MV-4-11 (cell line): ENCODE results near the gene SOX13.
A peak's percentile ranks its signal among the peaks of the same experiment; 100 is the strongest.

Experiments used
- DNase-seq: peaks from one replicate; lab custom pipeline; 2025; lab: John Stamatoyannopoulos, UW

Gene SOX13

DNA sequence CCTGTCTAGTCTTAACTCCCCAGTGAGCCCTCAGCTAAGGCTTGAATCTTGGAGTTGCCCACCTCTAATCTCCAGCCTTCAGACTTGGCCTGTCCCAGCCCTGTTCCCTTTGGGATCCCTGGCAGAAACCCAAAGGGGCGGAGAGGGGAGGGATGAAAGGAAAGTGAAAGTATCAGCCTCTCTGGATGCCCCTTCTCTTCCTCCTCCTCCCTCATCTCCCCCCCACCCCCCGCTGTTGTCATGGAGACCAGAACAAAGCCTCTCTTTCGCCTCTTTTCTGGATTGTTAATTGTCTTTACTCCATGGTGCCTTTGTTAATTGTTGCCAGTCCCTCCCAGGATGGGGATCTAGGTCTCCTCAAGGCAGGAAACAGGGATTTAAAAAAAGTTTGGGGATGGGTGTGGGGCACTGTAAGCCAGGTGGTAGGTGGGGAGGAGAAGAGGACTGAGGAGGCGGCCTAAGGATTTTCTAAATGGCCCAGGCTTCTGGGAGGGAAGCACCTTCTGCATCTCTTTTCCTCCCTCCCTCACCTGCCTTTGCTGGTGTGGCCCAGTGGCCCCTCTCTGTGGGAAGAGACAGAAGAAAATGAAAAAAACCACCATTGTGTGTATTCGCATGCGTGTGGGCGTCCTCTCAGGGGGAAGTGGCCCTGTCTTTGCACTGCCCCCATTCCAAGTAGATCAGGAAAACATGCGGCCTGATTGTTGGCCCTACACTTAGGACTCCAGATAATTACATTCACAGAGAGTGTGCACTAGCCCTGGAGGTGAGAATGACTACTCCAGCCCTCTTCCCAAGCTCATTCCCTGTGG lies 7.5 kb upstream of the SOX13 start:
- no peak for DNase-seq

DNA sequence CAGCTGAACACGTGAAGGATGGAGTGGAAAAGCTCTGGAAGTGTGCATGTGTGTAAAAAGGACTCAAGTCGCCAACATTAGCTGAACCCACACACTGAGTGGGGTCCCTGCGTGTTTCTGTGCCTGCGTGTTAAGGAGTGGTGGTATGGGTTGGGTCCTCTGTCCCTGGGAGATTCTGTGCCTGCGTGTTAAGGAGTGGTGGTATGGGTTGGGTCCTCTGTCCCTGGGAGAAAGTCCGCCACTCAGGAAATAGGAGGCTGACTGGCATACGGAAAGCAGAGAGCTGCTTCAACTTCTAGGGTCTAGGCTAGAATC lies 7.0 kb upstream of the SOX13 start:
- no peak for DNase-seq

DNA sequence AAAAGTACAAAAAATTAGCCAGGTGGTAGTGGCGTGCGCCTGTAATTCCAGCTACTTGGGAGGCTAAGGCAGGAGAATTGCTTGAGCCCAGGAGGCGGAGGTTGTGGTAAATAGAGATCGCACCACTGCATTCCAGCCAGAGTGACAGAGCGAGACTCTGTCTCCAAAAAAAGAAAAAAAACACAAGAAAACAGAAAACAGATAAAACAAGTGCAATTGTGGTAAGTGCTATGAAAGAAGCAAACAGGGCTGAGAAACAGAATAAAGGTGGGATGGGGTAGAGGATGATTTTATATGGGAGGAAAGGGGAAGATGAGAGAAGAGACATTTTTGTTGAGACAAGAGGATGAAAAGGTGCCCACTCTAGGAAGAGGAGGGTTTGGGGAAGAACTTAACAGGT lies 5.0 kb upstream of the SOX13 start:
- no peak for DNase-seq

- DNase-seq: no peak
Observed at GRCh38 chr1:204069887-204070286, 3.0 kb upstream of the SOX13 start.

GRCh38 chr1:204070895-204071294 lies 2.0 kb upstream of the SOX13 start:
- DNase-seq: no peak

DNA sequence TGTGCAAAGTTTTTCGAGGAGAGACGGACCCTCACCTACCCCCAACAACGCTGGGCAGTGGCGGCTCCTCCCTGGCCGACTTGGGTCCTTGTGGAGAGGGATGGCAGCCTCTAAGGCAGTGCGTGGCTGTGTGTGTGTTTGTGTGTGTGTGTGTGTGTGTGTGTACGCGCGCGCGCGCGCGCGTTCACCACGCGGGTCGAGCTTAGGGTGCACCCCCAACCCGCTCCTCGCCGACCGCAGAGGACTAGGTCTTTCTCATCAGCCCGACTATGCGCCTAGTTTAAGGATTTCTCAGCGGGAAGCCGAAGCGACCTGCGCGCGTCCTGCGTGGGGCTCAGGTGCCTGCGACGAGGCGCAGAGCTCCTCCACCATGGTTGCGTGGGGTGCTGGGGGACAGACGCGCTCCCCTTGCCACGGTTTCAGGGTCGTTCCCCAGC lies 940 bp downstream of the SOX13 start:
- DNase-seq: no peak

DNA sequence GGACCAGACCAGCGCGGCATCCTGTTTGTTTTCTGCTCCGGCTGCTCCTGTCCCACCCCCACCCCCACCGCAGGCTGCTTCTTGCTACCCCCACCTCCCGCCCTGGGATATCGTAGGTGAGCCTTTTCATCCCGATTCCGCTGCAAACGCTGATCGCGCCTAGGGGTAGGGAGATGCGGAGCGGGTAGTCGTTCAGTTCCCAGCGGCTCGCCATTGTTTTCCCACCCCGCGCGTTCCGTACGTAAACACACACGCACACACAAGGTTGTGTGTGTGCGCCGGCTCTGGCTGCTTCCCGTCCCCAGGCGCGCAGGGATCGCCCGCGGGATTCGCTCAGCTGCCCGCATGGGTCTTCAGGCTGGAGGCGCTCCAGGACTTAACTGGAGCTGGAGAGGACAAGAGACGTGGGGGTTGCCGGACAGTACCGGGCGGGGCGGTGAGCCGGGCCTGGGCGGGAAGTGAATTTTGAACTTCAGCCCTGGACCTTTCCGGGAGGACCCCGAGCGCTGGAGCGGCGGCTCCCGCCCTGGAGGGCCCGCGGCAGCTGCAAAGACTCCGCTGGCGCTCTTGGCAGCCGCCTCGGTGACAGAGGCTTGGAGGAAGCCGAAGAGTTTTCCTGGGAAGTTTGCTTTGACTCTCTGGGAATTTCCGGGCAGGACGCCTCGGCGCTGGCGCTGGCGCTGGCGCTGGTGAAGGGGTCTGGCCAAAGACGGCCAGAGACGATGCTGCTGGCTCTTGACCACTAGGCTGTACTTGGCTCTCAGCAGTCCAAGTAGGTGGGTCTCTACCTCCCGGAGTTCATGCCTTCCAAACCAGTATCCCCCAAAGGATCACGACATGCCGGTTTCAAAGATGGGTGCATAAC lies 1.6 kb downstream of the SOX13 start:
- no peak for DNase-seq

GRCh38 chr1:204075139-204075521 lies 2.2 kb downstream of the SOX13 start:
- DNase-seq: no peak

DNA sequence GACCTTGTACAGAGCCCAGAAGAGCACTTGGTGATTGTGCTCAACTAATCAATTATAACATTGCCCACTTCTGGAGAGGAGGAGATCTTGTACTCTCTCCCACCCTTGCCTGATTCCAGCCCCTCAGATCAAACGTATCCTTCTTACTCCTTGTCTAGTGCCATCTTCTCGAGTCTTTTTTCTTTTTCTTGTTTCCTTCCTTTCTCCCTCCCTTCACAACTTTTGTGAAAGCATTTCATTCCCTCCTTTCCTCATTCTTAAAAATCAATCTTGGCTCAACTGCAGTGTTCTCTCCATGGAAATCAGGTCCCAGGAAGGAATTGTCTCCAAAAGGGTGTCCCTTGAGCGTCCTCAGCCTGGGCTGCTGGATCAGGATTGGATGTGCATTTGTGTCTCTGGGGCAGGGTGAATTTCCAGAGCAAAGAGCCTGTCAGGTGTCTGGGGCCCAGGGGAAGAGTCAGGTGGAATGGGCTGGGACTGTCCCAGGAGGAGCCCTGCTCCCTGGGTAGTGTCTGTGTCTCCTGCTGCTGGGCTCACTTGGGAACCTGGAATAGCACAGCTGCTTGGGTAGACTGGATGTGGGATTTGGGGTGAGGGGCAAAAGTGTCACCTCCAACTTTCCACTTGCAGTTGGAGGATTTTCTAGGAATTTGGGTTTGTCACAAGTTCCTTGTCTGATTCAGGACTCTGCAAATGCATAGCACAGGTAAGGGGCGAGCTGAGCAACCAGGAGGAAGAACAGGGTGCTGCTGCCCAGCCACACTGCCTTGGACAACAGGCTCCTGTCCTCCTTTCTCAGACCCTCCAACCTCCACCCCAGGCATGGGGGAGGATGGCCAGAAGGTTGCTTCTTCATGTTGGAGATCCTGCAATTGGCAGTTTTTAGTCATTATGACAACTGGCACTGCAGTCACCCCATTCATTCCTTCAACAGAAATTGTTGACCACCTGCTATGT lies 3.3 kb downstream of the SOX13 start:
- DNase-seq: no peak

DNA sequence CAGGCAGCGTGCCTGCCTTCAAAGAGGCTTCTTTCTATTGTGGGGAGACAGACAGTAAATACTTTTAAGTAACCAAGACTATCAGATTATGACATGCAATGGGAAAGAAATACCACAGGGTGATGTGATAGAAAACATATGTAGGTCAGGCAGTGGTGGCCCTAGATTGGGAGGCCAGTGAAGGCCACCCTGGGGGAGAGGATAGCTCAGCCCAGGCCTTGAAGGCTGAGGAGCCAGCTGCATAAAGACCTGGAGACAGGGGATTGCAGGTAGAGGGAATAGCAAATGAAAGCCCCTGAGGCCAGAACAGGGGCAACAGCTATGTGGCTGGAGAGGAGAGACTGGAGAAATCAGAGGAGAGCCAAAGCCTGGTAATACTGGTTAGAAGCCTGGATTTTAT lies 4.0 kb downstream of the SOX13 start:
- DNase-seq: no peak

GRCh38 chr1:204077979-204078696 lies 5.2 kb downstream of the SOX13 start:
- DNase-seq: peak; percentile 16

- DNase-seq: no peak
Observed at GRCh38 chr1:204079608-204079999, 6.7 kb downstream of the SOX13 start.

GRCh38 chr1:204080163-204080903 lies 7.4 kb downstream of the SOX13 start:
- no peak for DNase-seq

DNA sequence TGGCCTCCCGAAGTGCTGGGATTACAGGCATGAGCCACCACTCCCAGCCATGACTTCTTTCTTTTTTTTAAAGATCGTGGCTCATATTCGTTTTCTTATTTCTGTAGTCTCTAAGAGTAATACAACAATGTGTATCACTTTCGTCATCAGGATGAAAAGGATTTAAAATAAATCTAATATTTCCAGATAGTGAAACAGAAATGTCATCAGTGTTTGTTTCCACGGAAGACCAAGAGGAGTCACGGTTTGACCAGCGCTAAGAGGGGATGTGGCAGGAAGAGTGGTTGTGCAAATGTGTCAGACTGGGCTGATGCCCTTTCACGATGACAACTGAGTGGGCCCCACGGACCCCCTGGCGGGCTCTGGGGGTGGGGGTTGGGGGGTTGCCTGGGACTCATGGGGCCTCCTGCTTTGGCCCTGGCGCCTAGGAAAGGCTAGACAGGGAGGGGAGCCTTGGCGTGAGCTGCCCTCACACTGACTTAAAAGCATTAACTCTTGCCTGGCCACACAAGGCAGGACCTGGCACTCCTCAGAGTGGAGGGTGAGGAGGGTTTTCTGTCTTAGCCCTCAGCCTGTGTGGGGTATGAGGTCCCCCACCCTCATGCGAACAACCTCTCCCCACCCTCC lies 8.4 kb downstream of the SOX13 start:
- no peak for DNase-seq

DNA sequence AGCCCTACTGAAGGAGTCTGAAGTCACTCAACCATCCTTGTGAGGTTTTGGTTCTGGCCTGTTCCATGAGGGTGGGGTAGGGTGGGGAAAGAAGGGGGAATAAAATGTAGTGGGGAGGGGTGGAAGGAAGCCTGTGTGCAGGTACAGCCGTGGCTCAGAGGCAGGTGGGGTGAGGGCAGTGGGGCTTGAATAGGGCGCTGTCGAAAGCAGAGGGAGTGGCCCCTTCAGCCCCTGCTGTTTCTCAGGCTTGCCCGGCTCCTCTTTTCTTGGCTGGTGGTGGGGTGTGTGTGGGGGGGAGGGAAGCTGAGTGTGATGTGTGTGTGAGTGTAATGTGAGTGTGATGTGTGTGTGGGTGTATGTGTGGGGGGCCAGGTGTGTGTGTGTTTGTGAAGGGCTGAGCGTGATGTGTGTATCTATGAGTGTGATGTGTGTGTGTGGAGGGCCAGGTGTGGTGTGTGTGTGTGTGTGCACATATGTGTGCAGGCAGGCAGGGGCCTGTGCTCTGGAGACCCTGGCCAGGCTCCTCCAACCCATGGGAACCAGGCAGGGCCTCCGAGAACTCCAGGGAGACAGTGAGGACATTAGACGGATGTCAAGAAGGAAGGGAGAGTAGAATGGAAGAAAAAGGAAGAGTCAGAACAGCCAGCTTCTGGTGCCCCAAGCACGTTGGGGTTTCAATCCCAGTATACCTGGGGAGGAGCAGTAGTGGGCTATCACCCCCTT lies 9.0 kb downstream of the SOX13 start:
- DNase-seq: no peak

- no peak for DNase-seq
Observed at GRCh38 chr1:204083491-204083890, 10.6 kb downstream of the SOX13 start.

DNA sequence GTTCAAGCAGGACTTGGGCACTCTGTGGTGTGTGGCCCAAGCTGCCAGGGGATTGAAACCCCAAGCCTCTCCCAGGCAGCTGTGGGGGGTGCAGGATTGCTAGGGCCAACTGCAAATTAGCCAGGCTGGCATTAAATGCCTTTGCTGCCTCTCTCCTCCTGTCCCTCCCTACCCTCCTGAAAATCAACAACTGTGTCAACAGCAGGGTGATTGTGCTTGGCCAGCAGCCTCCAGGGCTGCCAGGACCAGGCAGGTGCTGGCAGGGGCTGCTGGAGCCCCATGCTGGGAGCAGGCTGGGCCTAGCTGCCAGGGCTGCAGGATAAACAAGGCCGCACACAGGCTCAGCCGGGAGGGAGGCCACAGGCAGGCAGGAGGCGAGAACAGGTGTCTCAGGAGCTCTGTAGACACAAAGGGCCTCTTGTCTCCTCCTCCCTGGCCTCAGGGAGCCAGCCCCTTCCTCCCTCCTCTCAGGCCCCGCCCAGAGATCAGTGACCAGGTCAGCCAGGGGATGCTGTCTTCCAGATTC lies 11.4 kb downstream of the SOX13 start:
- DNase-seq: no peak

GRCh38 chr1:204085876-204086275 lies 13.0 kb downstream of the SOX13 start:
- DNase-seq: no peak

DNA sequence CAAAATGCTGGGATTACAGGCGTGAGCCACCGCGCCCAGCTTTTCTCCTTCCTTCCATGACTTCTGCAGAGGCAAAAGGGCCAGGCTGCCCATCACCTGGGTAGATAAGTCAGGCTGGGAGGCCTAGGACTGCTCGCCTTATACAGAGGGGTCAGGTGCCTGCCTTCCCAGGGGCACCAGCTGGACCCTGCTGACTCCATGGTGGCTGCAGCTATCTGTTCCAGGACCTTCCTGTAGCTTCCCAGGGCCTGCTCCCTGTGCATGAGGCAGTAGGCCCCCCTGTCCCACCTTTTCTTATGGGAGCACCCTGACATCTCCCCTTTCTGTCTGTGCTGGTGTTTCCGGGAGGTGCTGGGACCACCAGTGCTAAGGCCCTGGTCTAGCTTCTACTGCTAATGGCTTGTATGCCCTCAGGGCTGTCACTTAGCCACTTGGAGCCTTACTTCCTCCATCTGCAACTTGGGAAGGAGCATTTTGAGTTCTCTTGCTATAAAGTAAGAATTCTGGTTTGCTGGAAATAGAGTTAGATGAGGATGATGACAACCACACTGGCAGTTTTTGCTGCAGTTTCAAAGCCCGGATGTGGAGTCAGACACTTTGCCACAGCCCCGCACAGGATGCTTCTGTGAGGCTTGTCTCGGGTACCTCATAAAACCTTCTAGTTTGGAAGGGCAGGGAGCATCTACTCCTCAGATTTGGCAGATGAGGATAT lies 14.4 kb downstream of the SOX13 start:
- no peak for DNase-seq
